H1 (cell line): ENCODE data around the gene WDR53. TPM values are rescaled to one million over a fixed set of nuclear protein-coding genes. Genes with fewer than 3 reads are reported as not detected.

Source experiments
- ATF2 ChIP-seq: IDR thresholded peaks from 2 replicates; pipeline ENCODE4 v1.6.1; 2012; ENCODE audit warnings: low read length, inconsistent platforms
- CHD7 ChIP-seq: fragments of 300-600 bp; sonication (generic); IDR thresholded peaks from 2 replicates; pipeline ENCODE4 v1.7.1; 2012; ENCODE audit warnings: low read length, moderate library complexity, mild to moderate bottlenecking, inconsistent platforms; ENCODE audit not compliant: insufficient replicate concordance
- RNF2 ChIP-seq: fragments of 200-900, 300-1000 bp; sonication (generic); IDR thresholded peaks from 2 replicates; pipeline ENCODE4 v1.7.1; 2016; ENCODE audit warnings: borderline replicate concordance, low read depth, mild to moderate bottlenecking, antibody characterized with exemption, low read length; ENCODE audit not compliant: poor library complexity, severe bottlenecking; ENCODE audit errors: missing control alignments
- SP2 ChIP-seq: IDR thresholded peaks from 2 replicates; pipeline ENCODE4 v1.6.1; 2012; ENCODE audit warnings: mild to moderate bottlenecking, low read length, inconsistent platforms
- ZNF274 ChIP-seq: IDR thresholded peaks from 2 replicates; pipeline ENCODE4 v1.7.0; 2012; ENCODE audit warnings: low read length, borderline replicate concordance; ENCODE audit errors: extremely low read depth
- polyA plus RNA-seq, 7 experiments: library from polyadenylated mRNA; depleted of rRNA in 3 of 7; stranded (reverse) in 5 of 7; unstranded in 2 of 7; fragments of >200 nt in 5 of 7; fragments of 200-250 nt in 2 of 7; gene quantifications; 1 replicate in 5 of 7; 2 replicates in 1 of 7; 4 replicates in 1 of 7; pipeline versions ENCODE4 v1.2.1 to v1.2.3, GENCODE V29; 2011 to 2013; ENCODE audit warnings: missing spikeins in 2 of 7, mixed read lengths in 2 of 7
- total RNA-seq: library from RNA; stranded (reverse); fragmentation: NEBNext Ultra II Directional; extraction: Animal tissue kit (Norgen Biotek cat#: 25700); gene quantifications from 2 replicates; pipeline ENCODE4 v1.2.1, GENCODE V29; 2021

WDR53 gene
- total and polyA plus RNA-seq, 2 of the 8 experiments (the other 6 are each of a cell fraction or from before 2014, with no cell fraction given), result 7.4 to 18.8 TPM

- TF ChIP-seq ATF2 (no peak), RNF2 (no peak), CHD7 (no peak), ZNF274 (no peak), SP2 (no peak)
Observed at GRCh38 chr3:196554205-196554604, 14.1 kb downstream of the WDR53 start (continued).
